Panc1 (cell line): Measurements from ENCODE around the gene ARMC10. TPM values are rescaled to one million over a fixed set of nuclear protein-coding genes. Genes with fewer than 3 reads are reported as not detected.

Source experiments
- ATAC-seq: fragments of 200-7000 bp; cut with Tn5 transposase; 2 replicates; pipeline ENCODE4 v1.9.1; 2020; ENCODE audit warnings: mild to moderate bottlenecking, moderate library complexity
- BruUV-seq: library from RNA; stranded (reverse); fragments of 400-500 nt; replicated peaks from 2 replicates; lab custom pipeline; 2021; lab: Mats Ljungman, UMichigan
- CTCF ChIA-PET: fragments of 300-600 bp; sonication (Branson Sonifier 250); formaldehyde crosslinking; loops from one replicate; lab custom pipeline; 2022; ENCODE audit warnings: antibody characterized with exemption; lab: Charles Lee
- POLR2A ChIA-PET: fragments of 300-600 bp; sonication (Branson Sonifier 250); formaldehyde crosslinking; loops from one replicate; lab custom pipeline; 2022; ENCODE audit warnings: antibody characterized with exemption; lab: Charles Lee
- DNase-seq: peaks from one replicate; pipeline ENCODE4 v3.0.0-alpha.2; 2010; ENCODE audit warnings: low read depth, low spot score
- H3K27ac ChIP-seq: 2 replicates; pipeline ENCODE4 v1.5.1; 2011; ENCODE audit warnings: mild to moderate bottlenecking, low read length, inconsistent platforms
- H3K27me3 ChIP-seq: fragments of 200-500 bp; sonication (Bioruptor generic); 2 replicates; pipeline ENCODE4 v1.6.0; 2014; ENCODE audit warnings: low read length, inconsistent platforms; ENCODE audit not compliant: control insufficient read depth, insufficient read depth
- H3K36me3 ChIP-seq: fragments of 200-500 bp; sonication (Bioruptor generic); 2 replicates; pipeline ENCODE4 v1.5.1; 2014; ENCODE audit warnings: inconsistent platforms, mild to moderate bottlenecking, low read length, moderate library complexity; ENCODE audit not compliant: control insufficient read depth, insufficient read depth
- H3K4me1 ChIP-seq: 2 replicates; pipeline ENCODE4 v1.5.1; 2011; ENCODE audit warnings: inconsistent platforms, mild to moderate bottlenecking, low read length, moderate library complexity; ENCODE audit not compliant: control insufficient read depth, insufficient read depth
- H3K4me3 ChIP-seq, 2 experiments: 2 replicates each; pipeline ENCODE4 v1.5.1; 2011 to 2012; ENCODE audit warnings: low read depth in 2 of 2, low read length in 2 of 2, mild to moderate bottlenecking in 2 of 2, inconsistent platforms in 1 of 2, moderate library complexity in 1 of 2
- H3K9me3 ChIP-seq: fragments of 200-500 bp; sonication (Bioruptor generic); 2 replicates; pipeline ENCODE4 v1.5.1; 2014; ENCODE audit warnings: low read depth, mild to moderate bottlenecking, inconsistent platforms, low read length, moderate library complexity; ENCODE audit not compliant: control insufficient read depth, insufficient read depth
- POLR2AphosphoS5 ChIP-seq: IDR thresholded peaks from 2 replicates; pipeline ENCODE4 v1.6.1; 2012; ENCODE audit warnings: mild to moderate bottlenecking, low read depth, low read length, moderate library complexity
- SIN3A ChIP-seq: IDR thresholded peaks from 2 replicates; pipeline ENCODE4 v1.6.1; 2012; ENCODE audit warnings: low read depth, mild to moderate bottlenecking, low read length, moderate library complexity, borderline replicate concordance; ENCODE audit not compliant: insufficient read depth
- TCF7L2 ChIP-seq: IDR thresholded peaks from 2 replicates; pipeline ENCODE4 v1.6.1; 2011; ENCODE audit warnings: mild to moderate bottlenecking, low read depth, low read length, inconsistent platforms
- in situ Hi-C: cut with HindIII; loops from 2 replicates; pipeline ENCODE4 v1.10.0; 2016; ENCODE audit warnings: low sequenced_read_pairs, low pct_unique_long_range_greater_than_20kb
- intact Hi-C: fragments of 100-400 bp; cut with micrococcal nuclease; formaldehyde crosslinking; loops from one replicate; pipeline ENCODE4 v1.10.0; 2022; ENCODE audit not compliant: unreplicated experiment
- total RNA-seq: library from RNA; stranded (reverse); gene quantifications from one replicate; pipeline ENCODE4 v1.2.1, GENCODE V29; 2021; ENCODE audit not compliant: unreplicated experiment
- TF ChIP-seq, protein P1 (sequence below): fragments of 450-650 bp; IDR thresholded peaks from 2 replicates; pipeline ENCODE4 v1.5.1; 2017; ENCODE audit warnings: mild to moderate bottlenecking
- TF ChIP-seq, protein P2 (sequence below), 2 experiments: IDR thresholded peaks; 2 replicates each; pipeline ENCODE4 v1.6.1; 2011 to 2012; ENCODE audit warnings: low read depth in 2 of 2, control low read depth in 1 of 2, low read length in 1 of 2, mild to moderate bottlenecking in 1 of 2, moderate library complexity in 1 of 2; ENCODE audit not compliant: insufficient read depth in 1 of 2

The ARMC10 gene
- total RNA-seq, 1 experiment from 2014 or later: 73.2 TPM

DNA sequence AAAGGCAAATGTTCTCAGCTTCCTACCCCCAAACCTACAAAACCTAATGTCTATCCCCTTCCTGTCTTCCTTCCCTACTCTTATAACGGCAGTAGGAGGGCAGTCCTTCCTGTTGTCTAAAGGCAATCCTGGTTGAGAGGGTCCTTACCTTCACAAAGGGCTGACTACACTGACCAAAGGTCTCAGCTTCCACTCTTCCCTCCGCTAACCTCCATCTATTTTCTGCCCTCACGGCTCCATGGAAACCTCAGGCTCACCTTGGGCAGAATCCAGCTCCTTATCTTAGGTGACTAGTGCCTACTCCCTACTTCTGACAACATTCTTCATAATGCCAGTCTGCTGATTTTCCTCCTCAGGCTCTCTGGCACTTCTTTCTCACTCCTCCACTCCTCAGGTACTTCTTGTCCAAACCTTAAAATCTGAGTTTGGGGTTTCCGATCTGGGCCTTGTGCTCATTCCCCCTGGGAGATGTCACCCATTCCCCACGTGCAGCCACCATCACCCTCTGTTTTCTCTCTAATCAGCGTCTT, 886 bp upstream of the ARMC10 start:
- ATAC-seq (peak; percentile 14), DNase-seq (no peak)
- TF ChIP-seq POLR2AphosphoS5 (no peak), SIN3A (no peak), TCF7L2 (no peak)
- TF ChIP-seq, protein P1, sequence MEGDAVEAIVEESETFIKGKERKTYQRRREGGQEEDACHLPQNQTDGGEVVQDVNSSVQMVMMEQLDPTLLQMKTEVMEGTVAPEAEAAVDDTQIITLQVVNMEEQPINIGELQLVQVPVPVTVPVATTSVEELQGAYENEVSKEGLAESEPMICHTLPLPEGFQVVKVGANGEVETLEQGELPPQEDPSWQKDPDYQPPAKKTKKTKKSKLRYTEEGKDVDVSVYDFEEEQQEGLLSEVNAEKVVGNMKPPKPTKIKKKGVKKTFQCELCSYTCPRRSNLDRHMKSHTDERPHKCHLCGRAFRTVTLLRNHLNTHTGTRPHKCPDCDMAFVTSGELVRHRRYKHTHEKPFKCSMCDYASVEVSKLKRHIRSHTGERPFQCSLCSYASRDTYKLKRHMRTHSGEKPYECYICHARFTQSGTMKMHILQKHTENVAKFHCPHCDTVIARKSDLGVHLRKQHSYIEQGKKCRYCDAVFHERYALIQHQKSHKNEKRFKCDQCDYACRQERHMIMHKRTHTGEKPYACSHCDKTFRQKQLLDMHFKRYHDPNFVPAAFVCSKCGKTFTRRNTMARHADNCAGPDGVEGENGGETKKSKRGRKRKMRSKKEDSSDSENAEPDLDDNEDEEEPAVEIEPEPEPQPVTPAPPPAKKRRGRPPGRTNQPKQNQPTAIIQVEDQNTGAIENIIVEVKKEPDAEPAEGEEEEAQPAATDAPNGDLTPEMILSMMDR: no peak
- TF ChIP-seq, protein P2, sequence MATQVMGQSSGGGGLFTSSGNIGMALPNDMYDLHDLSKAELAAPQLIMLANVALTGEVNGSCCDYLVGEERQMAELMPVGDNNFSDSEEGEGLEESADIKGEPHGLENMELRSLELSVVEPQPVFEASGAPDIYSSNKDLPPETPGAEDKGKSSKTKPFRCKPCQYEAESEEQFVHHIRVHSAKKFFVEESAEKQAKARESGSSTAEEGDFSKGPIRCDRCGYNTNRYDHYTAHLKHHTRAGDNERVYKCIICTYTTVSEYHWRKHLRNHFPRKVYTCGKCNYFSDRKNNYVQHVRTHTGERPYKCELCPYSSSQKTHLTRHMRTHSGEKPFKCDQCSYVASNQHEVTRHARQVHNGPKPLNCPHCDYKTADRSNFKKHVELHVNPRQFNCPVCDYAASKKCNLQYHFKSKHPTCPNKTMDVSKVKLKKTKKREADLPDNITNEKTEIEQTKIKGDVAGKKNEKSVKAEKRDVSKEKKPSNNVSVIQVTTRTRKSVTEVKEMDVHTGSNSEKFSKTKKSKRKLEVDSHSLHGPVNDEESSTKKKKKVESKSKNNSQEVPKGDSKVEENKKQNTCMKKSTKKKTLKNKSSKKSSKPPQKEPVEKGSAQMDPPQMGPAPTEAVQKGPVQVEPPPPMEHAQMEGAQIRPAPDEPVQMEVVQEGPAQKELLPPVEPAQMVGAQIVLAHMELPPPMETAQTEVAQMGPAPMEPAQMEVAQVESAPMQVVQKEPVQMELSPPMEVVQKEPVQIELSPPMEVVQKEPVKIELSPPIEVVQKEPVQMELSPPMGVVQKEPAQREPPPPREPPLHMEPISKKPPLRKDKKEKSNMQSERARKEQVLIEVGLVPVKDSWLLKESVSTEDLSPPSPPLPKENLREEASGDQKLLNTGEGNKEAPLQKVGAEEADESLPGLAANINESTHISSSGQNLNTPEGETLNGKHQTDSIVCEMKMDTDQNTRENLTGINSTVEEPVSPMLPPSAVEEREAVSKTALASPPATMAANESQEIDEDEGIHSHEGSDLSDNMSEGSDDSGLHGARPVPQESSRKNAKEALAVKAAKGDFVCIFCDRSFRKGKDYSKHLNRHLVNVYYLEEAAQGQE (IDR thresholded peaks at IDR 0.05; ENCODE audit: insufficient read depth in 1 of 2, low read depth in 2 of 2, low read length in 1 of 2): no peak
- in situ Hi-C loops (no loop called here), intact Hi-C loops (no loop called here)
- peak overlapping the region; percentile 90 to 91 for H3K4me3 ChIP-seq
- TSS peak; percentile 90 for BruUV-seq
- no peaks in the 10 kb centered on the region for H3K27me3 ChIP-seq
- CTCF ChIA-PET: no interaction called here
- POLR2A ChIA-PET: no interaction called here
- peaks cover 3% of the 10 kb centered on the region; the same call in 1 of the 2 replicates for H3K4me1 ChIP-seq
- no peaks in the 10 kb centered on the region; the same call in 1 of the 2 replicates for H3K36me3 ChIP-seq
- no peaks in the 10 kb centered on the region for H3K9me3 ChIP-seq
- peak overlapping the region; percentile 89 for H3K27ac ChIP-seq

DNA sequence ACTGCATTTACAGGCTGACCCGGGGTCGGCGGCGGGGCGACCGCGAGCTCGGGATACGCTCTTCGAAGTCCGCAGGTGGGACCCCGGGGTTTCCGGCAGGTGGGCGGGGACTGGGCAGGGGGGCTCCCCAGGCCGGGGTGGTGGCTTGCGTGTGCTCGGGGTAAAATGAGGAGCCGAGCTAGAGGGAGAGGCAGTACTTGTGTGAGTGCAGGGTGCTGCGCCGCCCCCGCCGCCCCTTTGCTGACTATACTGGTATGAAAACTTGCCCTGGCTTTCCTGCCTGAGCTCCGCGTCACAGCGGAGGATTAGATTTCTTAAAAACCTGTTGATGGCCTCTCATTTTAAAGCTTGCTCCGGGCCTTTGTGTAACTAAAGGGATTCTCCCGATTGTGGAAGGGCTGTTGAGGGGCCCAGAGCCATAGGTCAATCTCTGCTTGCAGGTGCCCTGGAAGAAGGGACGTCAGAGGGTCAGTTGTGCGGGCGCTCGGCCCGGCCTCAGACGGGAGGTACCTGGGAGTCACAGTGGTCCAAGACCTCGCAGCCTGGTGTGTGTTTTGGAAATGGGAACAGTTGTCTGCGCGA, 488 bp downstream of the ARMC10 start:
- ChIA-PET POLR2A (interaction anchor here (0.8 kb wide), 1 partner anchor 131 kb away, joined by 5 read pairs; no protein-coding TSS in a partner anchor), CTCF (interaction anchor here (0.6 to 1.0 kb wide), 3 partner anchors 14 to 111 kb away, joined by 3 to 11 read pairs (median 3); no protein-coding TSS in a partner anchor)
- H3K9me3 ChIP-seq: no peaks in the 10 kb centered on the region
- H3K27me3 ChIP-seq: no peaks in the 10 kb centered on the region
- peak overlapping the region; percentile 91 for H3K27ac ChIP-seq
- ATAC-seq: peak; percentile 50
- no TSS peak for BruUV-seq
- in situ Hi-C loops (no loop called here), intact Hi-C loops (no loop called here)
- TF ChIP-seq TCF7L2: no peak
- TF ChIP-seq, protein P1: no peak
- no peak for TF ChIP-seq SIN3A
- TF ChIP-seq POLR2AphosphoS5: no peak
- TF ChIP-seq, protein P2 (IDR thresholded peaks at IDR 0.05; ENCODE audit: insufficient read depth in 1 of 2, low read depth in 2 of 2, low read length in 1 of 2): no peak
- DNase-seq: no peak
- no peaks in the 10 kb centered on the region; the same call in 1 of the 2 replicates for H3K36me3 ChIP-seq
- H3K4me1 ChIP-seq: peaks cover 3% of the 10 kb centered on the region; the same call in 1 of the 2 replicates
- H3K4me3 ChIP-seq: peak overlapping the region; percentile 90 to 91
